Uterus (tissue), 2 donors: ENCODE results near the gene VDAC1.

Experiments
- CTCF ChIP-seq, 4 experiments: fragments of 200-600 bp in 2 of 4; fragments of 450-650 bp in 2 of 4; sonication (generic) in 2 of 4; IDR thresholded peaks; one replicate each; pipeline ENCODE4 v1.5.1; 2016 to 2019; ENCODE audit warnings: antibody characterized with exemption in 4 of 4, mild to moderate bottlenecking in 2 of 4, moderate library complexity in 1 of 4
- POLR2A ChIP-seq, 2 donors: fragments of 450-650 bp; IDR thresholded peaks; one replicate each; pipeline ENCODE4 v1.6.1; 2016; ENCODE audit warnings: antibody characterized with exemption in 2 of 2, mild to moderate bottlenecking in 1 of 2, moderate library complexity in 1 of 2

DNA sequence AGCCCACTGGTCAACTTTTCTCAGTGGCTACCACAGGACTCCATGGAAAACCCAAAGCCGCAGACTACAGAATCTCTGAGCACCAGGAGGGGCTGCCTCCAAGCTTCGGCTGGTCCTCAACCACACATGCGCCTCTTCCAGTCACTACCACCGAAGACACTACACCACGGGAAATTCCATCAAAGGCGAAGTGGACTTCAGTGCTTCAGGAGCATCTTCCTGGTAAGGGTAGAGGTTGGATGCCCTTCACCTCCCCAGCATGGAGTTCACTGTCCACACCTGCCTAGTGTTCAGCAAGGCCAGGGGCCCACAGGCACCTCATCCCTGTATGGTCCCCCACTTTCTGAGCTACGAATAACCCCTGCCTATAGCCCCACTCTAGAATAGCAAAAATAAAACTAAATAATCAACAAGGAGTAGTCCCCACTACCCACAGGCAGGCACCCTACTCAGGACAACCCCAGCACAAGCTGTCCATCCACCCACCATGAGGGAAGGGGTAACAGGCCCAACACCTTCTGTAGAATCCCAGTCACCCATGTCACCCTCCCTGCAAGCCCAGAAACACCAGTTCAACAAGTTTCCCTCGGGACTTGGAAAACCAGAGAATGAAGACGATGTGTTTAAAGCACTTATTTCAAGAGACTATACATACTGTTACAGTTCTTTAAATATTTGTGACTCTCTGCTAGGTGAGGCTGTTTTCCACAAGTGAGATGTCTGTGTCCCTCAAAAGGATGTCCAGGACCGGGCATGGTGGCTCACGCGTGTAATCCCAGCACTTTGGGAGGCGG, 2.6 kb downstream of the VDAC1 start:
- no peak for TF ChIP-seq CTCF (IDR thresholded peaks at IDR 0.05)
- TF ChIP-seq POLR2A (IDR thresholded peaks at IDR 0.05) = no peak
